ENCODE data around the gene BCL11A.

GRCh38 chr2:60512062-60512622, 41.3 kb downstream of the BCL11A start:
- no peak for TF ChIP-seq CTCF (IDR thresholded peaks at IDR 0.05)
- no peak for TF ChIP-seq POLR2A (IDR thresholded peaks at IDR 0.05)
